Measurements from ENCODE around the gene EDNRA.

The EDNRA gene

DNA sequence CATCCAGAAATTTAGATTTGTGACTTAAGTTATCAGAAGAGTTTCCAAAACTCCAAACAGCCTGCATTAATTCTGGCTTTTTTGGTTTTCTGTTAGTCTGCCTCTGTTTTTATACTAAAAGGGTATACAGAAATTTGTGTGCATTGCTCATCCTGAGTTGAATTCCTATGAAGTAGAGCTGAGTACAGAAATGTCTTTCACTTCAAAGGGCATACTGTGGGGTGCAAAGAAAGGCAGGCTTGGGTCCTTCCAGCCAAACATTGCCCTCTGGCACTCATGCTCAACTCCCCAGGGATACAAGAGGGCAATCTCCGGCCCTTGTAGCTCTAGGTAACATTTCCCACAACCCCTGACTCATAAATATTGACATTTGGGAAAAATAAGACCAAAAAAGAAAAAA, 108.7 kb downstream of the EDNRA start:
- DNase-seq (ENCODE audit: low spot score), result no peak

DNA sequence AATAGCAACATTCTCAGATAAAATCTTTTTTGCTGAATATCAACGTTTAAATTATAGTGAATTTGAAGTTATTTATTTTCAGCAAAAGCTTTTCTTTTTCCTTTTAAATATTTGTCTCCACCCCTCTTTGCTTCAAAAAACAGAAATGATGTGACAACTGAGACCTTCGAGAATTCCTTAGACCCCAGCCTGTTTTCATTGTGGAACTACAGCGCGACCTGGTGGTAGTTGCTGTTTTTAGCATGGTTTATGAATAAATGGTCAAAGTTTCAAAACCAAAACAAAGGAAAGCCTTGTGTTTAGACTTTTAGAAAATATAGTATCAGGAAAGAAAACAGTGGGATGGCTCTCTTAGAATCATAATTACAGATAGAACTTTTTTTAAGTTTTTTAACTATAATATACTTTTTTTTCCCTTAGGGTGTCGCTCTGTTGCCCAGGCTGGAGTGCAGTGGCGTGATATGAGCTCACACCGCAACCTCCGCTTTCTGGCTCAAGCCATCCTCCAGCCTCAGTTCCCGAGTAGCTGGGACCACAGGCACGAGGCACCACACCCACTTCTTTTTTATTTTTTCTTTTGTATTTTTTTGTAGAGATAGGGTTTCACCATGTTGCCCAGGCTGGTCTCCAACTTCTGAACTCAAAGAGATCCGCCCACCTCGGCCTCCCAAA, 109.5 kb downstream of the EDNRA start:
- peak; percentile 72 for DNase-seq (ENCODE audit: low spot score)

DNA sequence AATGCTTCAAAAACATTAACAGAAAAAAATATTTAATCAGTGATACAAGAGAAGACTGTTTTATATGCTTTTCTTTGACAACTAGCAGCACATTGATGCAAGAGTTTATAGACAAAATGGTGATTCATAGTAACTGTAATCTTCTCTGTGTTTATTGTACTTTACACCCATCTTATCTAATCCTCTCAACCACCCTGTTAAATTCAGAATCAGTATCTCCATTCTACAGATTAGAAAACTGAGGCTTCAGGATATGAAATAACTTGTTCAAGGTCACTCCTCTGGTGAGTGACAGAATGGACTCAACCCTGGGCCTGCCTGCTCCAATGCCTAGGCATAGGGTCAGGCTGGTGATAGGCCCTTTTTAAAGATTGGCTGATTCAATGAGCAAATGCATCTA, 110.2 kb downstream of the EDNRA start:
- DNase-seq (ENCODE audit: low spot score), result no peak

DNA sequence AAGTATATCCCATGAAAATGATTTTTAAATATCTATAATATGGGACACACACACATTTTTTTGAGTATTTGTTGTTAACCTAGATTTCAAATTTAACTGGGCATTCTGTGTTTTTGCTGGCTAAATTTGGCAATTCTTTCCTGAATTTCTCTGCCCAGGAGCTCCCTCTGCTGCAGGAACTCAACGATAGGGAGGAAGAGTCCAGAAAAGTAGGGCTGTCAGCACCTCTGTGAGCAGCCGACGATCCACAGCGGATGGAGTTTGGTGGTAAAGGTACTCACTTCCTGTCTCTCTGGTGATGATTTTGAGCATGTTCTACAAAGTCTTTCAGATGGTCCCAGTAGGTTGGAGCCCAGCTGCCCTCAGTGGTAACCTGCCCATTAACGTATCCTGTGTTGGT, 113.2 kb downstream of the EDNRA start:
- no peak for DNase-seq (ENCODE audit: low spot score)
